ENCODE results near the gene RASAL3.
A peak's percentile ranks its signal among the peaks of the same experiment; 100 is the strongest.

RASAL3 gene

GRCh38 chr19:15436012-15436825 is 28.1 kb downstream of the RASAL3 start:
- Mint-ChIP-seq H3K4me3 (no peak overlapping the region), H3K36me3 (ENCODE audit: low read depth) (peaks cover 7% of the 10 kb centered on the region), H3K4me1 (ENCODE audit: low read depth) (peaks cover 20% of the 10 kb centered on the region), H3K27ac (no peak overlapping the region), H3K9me3 (no peaks in the 10 kb centered on the region), H3K27me3 (no peaks in the 10 kb centered on the region)

- Mint-ChIP-seq H3K36me3 (ENCODE audit: low read depth) (peaks cover 14% of the 10 kb centered on the region), H3K27ac (peak overlapping the region; percentile 94), H3K4me1 (ENCODE audit: low read depth) (peaks cover 33% of the 10 kb centered on the region), H3K27me3 (no peaks in the 10 kb centered on the region), H3K4me3 (peak overlapping the region; percentile 97), H3K9me3 (no peaks in the 10 kb centered on the region)
Measured at GRCh38 chr19:15433519-15434069, 30.8 kb downstream of the RASAL3 start.

- peak overlapping the region; percentile 97 for H3K4me3 Mint-ChIP-seq
- peaks cover 33% of the 10 kb centered on the region for H3K4me1 Mint-ChIP-seq (ENCODE audit: low read depth)
- H3K27ac Mint-ChIP-seq = peak overlapping the region; percentile 94
- H3K27me3 Mint-ChIP-seq = no peaks in the 10 kb centered on the region
- H3K36me3 Mint-ChIP-seq (ENCODE audit: low read depth) = peaks cover 14% of the 10 kb centered on the region
- H3K9me3 Mint-ChIP-seq = no peaks in the 10 kb centered on the region
Measured at GRCh38 chr19:15432629-15433518, 31.5 kb downstream of the RASAL3 start.

- Mint-ChIP-seq H3K27ac (peak overlapping the region; percentile 97), H3K27me3 (no peaks in the 10 kb centered on the region), H3K4me1 (ENCODE audit: low read depth) (peaks cover 33% of the 10 kb centered on the region), H3K4me3 (peak overlapping the region; percentile 97), H3K36me3 (ENCODE audit: low read depth) (peaks cover 20% of the 10 kb centered on the region), H3K9me3 (no peaks in the 10 kb centered on the region)
Measured at GRCh38 chr19:15432018-15432494, 32.3 kb downstream of the RASAL3 start.

GRCh38 chr19:15431396-15432017 is 32.8 kb downstream of the RASAL3 start:
- Mint-ChIP-seq H3K4me1 (ENCODE audit: low read depth) (peaks cover 33% of the 10 kb centered on the region), H3K27me3 (no peaks in the 10 kb centered on the region), H3K9me3 (no peaks in the 10 kb centered on the region), H3K4me3 (peak overlapping the region; percentile 97), H3K36me3 (ENCODE audit: low read depth) (peaks cover 24% of the 10 kb centered on the region), H3K27ac (peak overlapping the region; percentile 97)

GRCh38 chr19:15430526-15431120 is 33.7 kb downstream of the RASAL3 start:
- peak overlapping the region; percentile 97 for H3K4me3 Mint-ChIP-seq
- peaks cover 28% of the 10 kb centered on the region for H3K4me1 Mint-ChIP-seq (ENCODE audit: low read depth)
- H3K36me3 Mint-ChIP-seq (ENCODE audit: low read depth) = peaks cover 33% of the 10 kb centered on the region
- H3K27me3 Mint-ChIP-seq = no peaks in the 10 kb centered on the region
- peak overlapping the region; percentile 53 for H3K27ac Mint-ChIP-seq
- H3K9me3 Mint-ChIP-seq = no peaks in the 10 kb centered on the region

- Mint-ChIP-seq H3K27ac (peak overlapping the region; percentile 53), H3K4me1 (ENCODE audit: low read depth) (peaks cover 28% of the 10 kb centered on the region), H3K9me3 (no peaks in the 10 kb centered on the region), H3K36me3 (ENCODE audit: low read depth) (peaks cover 35% of the 10 kb centered on the region), H3K27me3 (no peaks in the 10 kb centered on the region), H3K4me3 (peak overlapping the region; percentile 64)
Measured at GRCh38 chr19:15429825-15430467, 34.4 kb downstream of the RASAL3 start.

- H3K27ac Mint-ChIP-seq = no peak overlapping the region
- peaks cover 28% of the 10 kb centered on the region for H3K4me1 Mint-ChIP-seq (ENCODE audit: low read depth)
- H3K4me3 Mint-ChIP-seq = no peak overlapping the region
- no peaks in the 10 kb centered on the region for H3K27me3 Mint-ChIP-seq
- H3K36me3 Mint-ChIP-seq (ENCODE audit: low read depth) = peaks cover 35% of the 10 kb centered on the region
- no peaks in the 10 kb centered on the region for H3K9me3 Mint-ChIP-seq
Measured at GRCh38 chr19:15428956-15429824, 35.2 kb downstream of the RASAL3 start.

GRCh38 chr19:15427991-15428471 is 36.3 kb downstream of the RASAL3 start:
- Mint-ChIP-seq H3K9me3 (no peaks in the 10 kb centered on the region), H3K4me1 (ENCODE audit: low read depth) (peaks cover 23% of the 10 kb centered on the region), H3K27me3 (no peaks in the 10 kb centered on the region), H3K27ac (no peak overlapping the region), H3K4me3 (no peak overlapping the region), H3K36me3 (ENCODE audit: low read depth) (peaks cover 43% of the 10 kb centered on the region)

GRCh38 chr19:15427350-15427700 is 37.0 kb downstream of the RASAL3 start:
- peak overlapping the region; percentile 55 for H3K27ac Mint-ChIP-seq
- H3K4me3 Mint-ChIP-seq = no peak overlapping the region
- peaks cover 50% of the 10 kb centered on the region for H3K36me3 Mint-ChIP-seq (ENCODE audit: low read depth)

GRCh38 chr19:15426485-15427349 is 37.6 kb downstream of the RASAL3 start:
- no peaks in the 10 kb centered on the region for H3K9me3 Mint-ChIP-seq
- no peak overlapping the region for H3K4me3 Mint-ChIP-seq
- no peak overlapping the region for H3K27ac Mint-ChIP-seq
- H3K27me3 Mint-ChIP-seq = no peaks in the 10 kb centered on the region
- peaks cover 54% of the 10 kb centered on the region for H3K36me3 Mint-ChIP-seq (ENCODE audit: low read depth)
- peaks cover 18% of the 10 kb centered on the region for H3K4me1 Mint-ChIP-seq (ENCODE audit: low read depth)

More at GRCh38 chr19:15427350-15427700, 37.0 kb downstream of the RASAL3 start:
- H3K9me3 Mint-ChIP-seq = no peaks in the 10 kb centered on the region
- H3K27me3 Mint-ChIP-seq = no peaks in the 10 kb centered on the region
- peaks cover 21% of the 10 kb centered on the region for H3K4me1 Mint-ChIP-seq (ENCODE audit: low read depth)

- Mint-ChIP-seq H3K4me1 (ENCODE audit: low read depth) (peaks cover 5% of the 10 kb centered on the region), H3K4me3 (no peak overlapping the region), H3K36me3 (ENCODE audit: low read depth) (peaks cover 44% of the 10 kb centered on the region), H3K27ac (no peak overlapping the region), H3K27me3 (no peaks in the 10 kb centered on the region), H3K9me3 (no peaks in the 10 kb centered on the region)
Measured at GRCh38 chr19:15425321-15425950, 38.9 kb downstream of the RASAL3 start.
